Suprapubic skin (tissue), 4 donors: Measurements from ENCODE around the gene PGGHG.

Source experiments
- CTCF ChIP-seq, 2 donors: fragments of 200-600 bp in 1 of 2; fragments of 450-650 bp in 1 of 2; sonication (generic) in 1 of 2; IDR thresholded peaks; one replicate each; pipeline ENCODE4 v1.5.1; 2016 to 2019; ENCODE audit warnings: antibody characterized with exemption in 2 of 2, mild to moderate bottlenecking in 1 of 2, moderate library complexity in 1 of 2
- POLR2A ChIP-seq, 2 donors: fragments of 450-650 bp; IDR thresholded peaks; one replicate each; pipeline ENCODE4 v1.6.1; 2017; ENCODE audit warnings: antibody characterized with exemption in 2 of 2, mild to moderate bottlenecking in 2 of 2, moderate library complexity in 2 of 2
- POLR2AphosphoS5 ChIP-seq, 3 donors: sonication (generic); formaldehyde crosslinking; IDR thresholded peaks; one replicate each; pipeline ENCODE4 v1.6.1; 2017; ENCODE audit warnings: antibody characterized with exemption in 3 of 3

GRCh38 chr11:283405-284104 lies 5.4 kb upstream of the PGGHG start:
- TF ChIP-seq CTCF (IDR thresholded peaks at IDR 0.05): no peak
- TF ChIP-seq POLR2A (IDR thresholded peaks at IDR 0.05): no peak
- TF ChIP-seq POLR2AphosphoS5 (IDR thresholded peaks at IDR 0.05): no peak
